HepG2 (cell line): ENCODE measurements around the gene NFATC4. TPM values are rescaled to one million over a fixed set of nuclear protein-coding genes. Genes with fewer than 3 reads are reported as not detected.
A peak's percentile ranks its signal among the peaks of the same experiment; 100 is the strongest.

Experiments used
- ATAC-seq: fragments of 200-7000 bp; cut with Tn5 transposase; 3 replicates; pipeline ENCODE4 v1.9.1; 2020; ENCODE audit warnings: mild to moderate bottlenecking, moderate library complexity
- BruUV-seq: library from RNA; stranded (reverse); fragments of 400-500 nt; replicated peaks from 2 replicates; lab custom pipeline; 2021; lab: Mats Ljungman, UMichigan
- CTCF ChIA-PET: fragments of 300-600 bp; formaldehyde crosslinking; extraction: SDS; loops from one replicate; lab custom pipeline; 2021; ENCODE audit warnings: low total read pairs, inconsistent platforms, low intra/inter-chr PET ratio; lab: Yijun Ruan, JAX
- POLR2A ChIA-PET: fragments of 350-600 bp; sonication (Branson Sonifier 250); formaldehyde crosslinking; loops from one replicate; lab custom pipeline; 2020; ENCODE audit warnings: antibody characterized with exemption, inconsistent platforms; lab: Yijun Ruan, JAX
- DNase-seq: peaks from one replicate; pipeline ENCODE4 v3.0.0-alpha.2; 2015; ENCODE audit warnings: low spot score
- FAIRE-seq: peaks from 3 replicates; lab custom pipeline; 2011; peaks lifted over from hg19 to GRCh38; lab: Jason Lieb, UNC
- H2AFZ ChIP-seq: one replicate; pipeline ENCODE4 v1.6.1; 2011; ENCODE audit warnings: low read length, inconsistent platforms
- H3K27ac ChIP-seq: fragments of 300-600 bp; 3 replicates; pipeline ENCODE4 v1.8.0; 2011; ENCODE audit warnings: mixed run types, mild to moderate bottlenecking, mixed read lengths, low read length, inconsistent platforms; ENCODE audit not compliant: insufficient read depth; ENCODE audit errors: extremely low read length
- H3K27me3 ChIP-seq, 2 experiments: fragments of 200-600 bp in 1 of 2; 2 replicates in 1 of 2; 3 replicates in 1 of 2; pipeline versions ENCODE4 v1.6.0 to v1.8.0; 2011; ENCODE audit warnings: low read length in 2 of 2, mild to moderate bottlenecking in 2 of 2, moderate library complexity in 2 of 2, inconsistent platforms in 1 of 2; ENCODE audit not compliant: insufficient read depth in 2 of 2, control insufficient read depth in 1 of 2
- H3K36me3 ChIP-seq, 2 experiments: fragments of 200-600 bp in 1 of 2; replicated peaks in 1 of 2; 2 replicates in 1 of 2; 3 replicates in 1 of 2; pipeline versions ENCODE4 v1.5.1 to v1.8.0; 2011; ENCODE audit warnings: low read length in 2 of 2, inconsistent platforms in 1 of 2; ENCODE audit not compliant: insufficient read depth in 2 of 2, control insufficient read depth in 1 of 2
- H3K4me1 ChIP-seq: 2 replicates; pipeline ENCODE4 v1.5.1; 2012; ENCODE audit warnings: low read length, inconsistent platforms; ENCODE audit not compliant: insufficient read depth
- H3K4me2 ChIP-seq: 2 replicates; pipeline ENCODE4 v1.6.0; 2011; ENCODE audit warnings: low read depth, low read length, inconsistent platforms
- H3K4me3 ChIP-seq, 3 experiments: fragments of 200-600 bp in 1 of 3; sonication (generic), shearing (Covaris generic) in 1 of 3; replicated peaks in 1 of 3; 2 replicates each; pipeline ENCODE4 v1.5.1; 2011 to 2016; ENCODE audit warnings: low read length in 3 of 3, inconsistent platforms in 2 of 3, low read depth in 2 of 3, mild to moderate bottlenecking in 2 of 3, control low read depth in 1 of 3, mixed read lengths in 1 of 3; ENCODE audit not compliant: insufficient read depth in 1 of 3
- H3K79me2 ChIP-seq: one replicate; pipeline ENCODE4 v1.6.1; 2011; ENCODE audit warnings: low read length, inconsistent platforms; ENCODE audit not compliant: insufficient read depth
- H3K9ac ChIP-seq: 2 replicates; pipeline ENCODE4 v1.6.0; 2011; ENCODE audit warnings: mild to moderate bottlenecking, low read depth, low read length, inconsistent platforms; ENCODE audit not compliant: insufficient read depth
- H3K9me3 ChIP-seq: 2 replicates; pipeline ENCODE4 v1.5.1; 2012; ENCODE audit warnings: mild to moderate bottlenecking, low read length
- H4K20me1 ChIP-seq: 2 replicates; pipeline ENCODE4 v1.6.0; 2011; ENCODE audit warnings: inconsistent platforms, mild to moderate bottlenecking, low read length, moderate library complexity; ENCODE audit not compliant: insufficient read depth
- CHD4 ChIP-seq: fragments of 200-600 bp; sonication (generic); IDR thresholded peaks from 2 replicates; pipeline ENCODE4 v1.7.0; 2017; ENCODE audit warnings: mild to moderate bottlenecking, low read length, borderline replicate concordance
- FOXJ3 ChIP-seq: sonication (generic); formaldehyde crosslinking; IDR thresholded peaks from 2 replicates; pipeline ENCODE4 v1.4.0; 2020; ENCODE audit warnings: missing genetic modification reagents, mild to moderate bottlenecking, borderline replicate concordance
- GMEB2 ChIP-seq: IDR thresholded peaks from 2 replicates; pipeline ENCODE4 v1.6.1; 2016; ENCODE audit warnings: missing biosample characterization, missing genetic modification reagents, low read depth
- HMGXB3 ChIP-seq: sonication (generic); formaldehyde crosslinking; IDR thresholded peaks from 2 replicates; pipeline ENCODE4 v1.4.0; 2020; ENCODE audit warnings: missing genetic modification reagents, borderline replicate concordance
- MED1 ChIP-seq: sonication (generic); formaldehyde crosslinking; IDR thresholded peaks from 2 replicates; pipeline ENCODE4 v1.4.0; 2020; ENCODE audit warnings: missing genetic modification reagents
- PRMT3 ChIP-seq: sonication (generic); formaldehyde crosslinking; IDR thresholded peaks from 2 replicates; pipeline ENCODE4 v1.8.1; 2022; ENCODE audit warnings: low read depth, mild to moderate bottlenecking, moderate library complexity, missing genetic modification reagents, borderline replicate concordance
- ZNF563 ChIP-seq: sonication (generic); formaldehyde crosslinking; IDR thresholded peaks from 2 replicates; pipeline ENCODE4 v1.8.0; 2022; ENCODE audit warnings: mild to moderate bottlenecking, moderate library complexity, missing genetic modification reagents
- ZNF674 ChIP-seq: sonication (generic); formaldehyde crosslinking; IDR thresholded peaks from 2 replicates; pipeline ENCODE4 v1.5.0; 2020; ENCODE audit warnings: low read depth, mild to moderate bottlenecking, missing genetic modification reagents
- ZNF710 ChIP-seq: sonication (generic); formaldehyde crosslinking; IDR thresholded peaks from 2 replicates; pipeline ENCODE4 v1.5.0; 2020; ENCODE audit warnings: mild to moderate bottlenecking, missing genetic modification reagents, borderline replicate concordance
- WGBS: methylation state at CpG from one replicate; pipeline ENCODE4 v1.1.6; 2017; ENCODE audit warnings: low lambda C conversion rate; 5-methylcytosine and 5-hydroxymethylcytosine counted together
- in situ Hi-C: cut with HindIII; loops from 2 replicates; pipeline ENCODE4 v1.10.0; 2017; ENCODE audit warnings: low pct_unique_long_range_greater_than_20kb; ENCODE audit not compliant: extremely low pct_ligation_motif_present
- intact Hi-C: fragments of 100-400 bp; cut with micrococcal nuclease; formaldehyde crosslinking; loops from one replicate; pipeline ENCODE4 v1.10.0; 2022; ENCODE audit not compliant: unreplicated experiment
- polyA plus RNA-seq, 8 experiments: library from polyadenylated mRNA; depleted of rRNA in 3 of 8; stranded (reverse) in 7 of 8; unstranded in 1 of 8; fragments of >200 nt; fragmentation: Illumina TruSeq in 4 of 8; extraction: Trizol in 4 of 8; gene quantifications; 2 replicates each; pipeline versions ENCODE4 v1.2.1 to v1.2.3, GENCODE V29; 2011 to 2016; ENCODE audit warnings: low read depth in 4 of 8, missing spikeins in 1 of 8, mixed read lengths in 1 of 8; ENCODE audit not compliant: insufficient read depth in 1 of 8
- total RNA-seq, 5 experiments: library from RNA; depleted of rRNA; stranded (reverse); fragments of >200 nt; fragmentation: Illumina TruSeq; extraction: Trizol; gene quantifications; 2 replicates each; pipeline ENCODE4 v1.2.3, GENCODE V29; 2016; ENCODE audit warnings: low read depth in 1 of 5

Gene NFATC4
- total and polyA plus RNA-seq, 2 of the 13 experiments (the other 11 are each of a cell fraction or from before 2014, with no cell fraction given): 0.04 to 0.15 TPM

- no TSS peak for BruUV-seq
- in situ Hi-C loops: no loop called here
- TF ChIP-seq GMEB2 (CRISPR knock-in tag): no peak
- TF ChIP-seq ZNF674 (CRISPR knock-in tag): peak; percentile 25; the same call in 1 of the 2 replicates
- no peak for TF ChIP-seq FOXJ3 (CRISPR knock-in tag)
- DNase-seq: no peak
- ChIA-PET CTCF (no interaction called here), POLR2A (interaction anchor here (2.0 kb wide), 1 partner anchor 42 kb away, joined by 7 read pairs; no protein-coding TSS in a partner anchor)
- peaks cover 5 to 33% of the 10 kb centered on the region in 2 experiments; a peak in 4 of 5 replicates for H3K27me3 ChIP-seq
- intact Hi-C loops: no loop called here
- H3K9me3 ChIP-seq: no peaks in the 10 kb centered on the region
- FAIRE-seq: no peak
- no peaks in the 10 kb centered on the region for H3K36me3 ChIP-seq
- H3K79me2 ChIP-seq: no peaks in the 10 kb centered on the region
- H3K4me1 ChIP-seq: peaks cover 19% of the 10 kb centered on the region
- H3K4me2 ChIP-seq: no peak overlapping the region
- no peak overlapping the region for H3K27ac ChIP-seq
- ATAC-seq: no peak
- WGBS: 14% methylated on average over 4 of the region's 4 CpGs
- H4K20me1 ChIP-seq: no peaks in the 10 kb centered on the region
- no peak overlapping the region for H2AFZ ChIP-seq
- H3K4me3 ChIP-seq: no peak overlapping the region
- no peak overlapping the region for H3K9ac ChIP-seq
These were observed 17.5 kb downstream of the NFATC4 start for GRCh38 chr14:24385524-24385923.

- in situ Hi-C loops: no loop called here
- no TSS peak for BruUV-seq
- POLR2A ChIA-PET: interaction anchor here (1.0 to 2.0 kb wide), 2 partner anchors 12 to 41 kb away, joined by 3 to 7 read pairs; partner anchors contain the start of gene NYNRIN
- no peak for TF ChIP-seq ZNF563 (CRISPR knock-in tag)
- 0 out of 2 replicates have a peak, but pooled peaks have one; percentile 9 for TF ChIP-seq MED1
- TF ChIP-seq PRMT3: no peak
- TF ChIP-seq HMGXB3: 0 out of 2 replicates have a peak, but pooled peaks have one; percentile 5
- TF ChIP-seq CHD4: 0 out of 2 replicates have a peak, but pooled peaks have one; percentile 12
- 0 out of 2 replicates have a peak, but pooled peaks have one; percentile 6 for TF ChIP-seq ZNF710 (CRISPR knock-in tag)
These were observed 19.0 kb downstream of the NFATC4 start for GRCh38 chr14:24387009-24387345.

More at GRCh38 chr14:24387009-24387345, 19.0 kb downstream of the NFATC4 start:
- CTCF ChIA-PET: interaction anchor here (0.9 kb wide), 1 partner anchor 25 kb away, joined by 3 read pairs; no protein-coding TSS in a partner anchor
- H3K9ac ChIP-seq: no peak overlapping the region
- no peaks in the 10 kb centered on the region for H3K79me2 ChIP-seq
- peaks cover 7 to 25% of the 10 kb centered on the region in 2 experiments; a peak in 4 of 5 replicates for H3K27me3 ChIP-seq
- no peaks in the 10 kb centered on the region for H3K36me3 ChIP-seq
- H3K27ac ChIP-seq: no peak overlapping the region
- H2AFZ ChIP-seq: no peak overlapping the region
- no peak overlapping the region for H3K4me3 ChIP-seq
- no peaks in the 10 kb centered on the region for H3K9me3 ChIP-seq
- DNase-seq (no peak), FAIRE-seq (no peak), ATAC-seq (peak; percentile 58)
- no peaks in the 10 kb centered on the region for H4K20me1 ChIP-seq
- peaks cover 33% of the 10 kb centered on the region for H3K4me1 ChIP-seq
- intact Hi-C loops: loop anchor here (2.0 kb wide), 2 partner anchors 14 to 26 kb away; no protein-coding TSS in a partner anchor
- H3K4me2 ChIP-seq: peak overlapping the region; percentile 44
- 2% methylated on average over 2 of the region's 2 CpGs for WGBS
